ENCODE data around the gene CSTPP1. TPM values are rescaled to one million over a fixed set of nuclear protein-coding genes. Genes with fewer than 3 reads are reported as not detected.
A peak's percentile ranks its signal among the peaks of the same experiment; 100 is the strongest.

CSTPP1 gene
- total RNA-seq, 1 donor from 2014 or later: 58.5 TPM

- H3K27ac Mint-ChIP-seq (ENCODE audit: unreplicated experiment): peak overlapping the region; percentile 27
- H3K36me3 Mint-ChIP-seq (ENCODE audit: low read depth): no peaks in the 10 kb centered on the region
- DNase-seq (ENCODE audit: low read depth, low spot score): no peak
- TF ChIP-seq, protein P1, sequence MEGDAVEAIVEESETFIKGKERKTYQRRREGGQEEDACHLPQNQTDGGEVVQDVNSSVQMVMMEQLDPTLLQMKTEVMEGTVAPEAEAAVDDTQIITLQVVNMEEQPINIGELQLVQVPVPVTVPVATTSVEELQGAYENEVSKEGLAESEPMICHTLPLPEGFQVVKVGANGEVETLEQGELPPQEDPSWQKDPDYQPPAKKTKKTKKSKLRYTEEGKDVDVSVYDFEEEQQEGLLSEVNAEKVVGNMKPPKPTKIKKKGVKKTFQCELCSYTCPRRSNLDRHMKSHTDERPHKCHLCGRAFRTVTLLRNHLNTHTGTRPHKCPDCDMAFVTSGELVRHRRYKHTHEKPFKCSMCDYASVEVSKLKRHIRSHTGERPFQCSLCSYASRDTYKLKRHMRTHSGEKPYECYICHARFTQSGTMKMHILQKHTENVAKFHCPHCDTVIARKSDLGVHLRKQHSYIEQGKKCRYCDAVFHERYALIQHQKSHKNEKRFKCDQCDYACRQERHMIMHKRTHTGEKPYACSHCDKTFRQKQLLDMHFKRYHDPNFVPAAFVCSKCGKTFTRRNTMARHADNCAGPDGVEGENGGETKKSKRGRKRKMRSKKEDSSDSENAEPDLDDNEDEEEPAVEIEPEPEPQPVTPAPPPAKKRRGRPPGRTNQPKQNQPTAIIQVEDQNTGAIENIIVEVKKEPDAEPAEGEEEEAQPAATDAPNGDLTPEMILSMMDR (conservative IDR thresholded peaks at IDR 0.05): no peak
- H3K4me3 Mint-ChIP-seq: no peak overlapping the region
- no peaks in the 10 kb centered on the region for H3K4me1 Mint-ChIP-seq
- peaks cover 3% of the 10 kb centered on the region for H3K27me3 Mint-ChIP-seq (ENCODE audit: low read depth)
- no peaks in the 10 kb centered on the region for H3K9me3 Mint-ChIP-seq
Measured at GRCh38 chr11:47166368-47166767, 229.8 kb downstream of the CSTPP1 start.

- Mint-ChIP-seq H3K4me3 (peak overlapping the region; percentile 78), H3K36me3 (ENCODE audit: low read depth) (peaks cover 3% of the 10 kb centered on the region), H3K27ac (ENCODE audit: unreplicated experiment) (peak overlapping the region; percentile 57)
Measured at GRCh38 chr11:47171061-47171838, 234.7 kb downstream of the CSTPP1 start.

DNA sequence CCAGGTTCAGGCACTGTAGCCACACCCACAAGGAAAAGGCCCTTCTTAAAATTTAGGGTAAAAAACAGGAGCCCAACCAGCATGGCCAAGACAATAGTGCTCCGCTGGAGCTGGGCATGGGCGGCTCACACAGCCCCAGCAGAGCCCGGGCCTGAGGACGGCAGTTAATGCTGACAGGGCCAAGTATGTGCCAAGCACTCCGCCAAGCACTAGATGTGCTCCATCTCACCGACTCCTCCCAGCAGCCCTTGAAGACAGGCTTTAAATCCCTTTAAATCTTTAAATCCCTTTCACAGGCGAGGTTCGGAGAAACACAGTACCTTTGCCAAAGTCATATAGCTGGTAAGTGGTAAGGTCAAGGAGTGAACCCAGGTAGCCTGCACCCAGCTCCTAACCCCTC, 235.3 kb downstream of the CSTPP1 start:
- Mint-ChIP-seq H3K9me3 (no peaks in the 10 kb centered on the region), H3K27me3 (ENCODE audit: low read depth) (no peaks in the 10 kb centered on the region), H3K27ac (ENCODE audit: unreplicated experiment) (no peak overlapping the region), H3K36me3 (ENCODE audit: low read depth) (peaks cover 3% of the 10 kb centered on the region), H3K4me3 (peak overlapping the region; percentile 78), H3K4me1 (peaks cover 13% of the 10 kb centered on the region)
- TF ChIP-seq, protein P1 (conservative IDR thresholded peaks at IDR 0.05): no peak
- DNase-seq (ENCODE audit: low read depth, low spot score): no peak

More at GRCh38 chr11:47171061-47171838, 234.7 kb downstream of the CSTPP1 start:
- Mint-ChIP-seq H3K4me1 (peaks cover 13% of the 10 kb centered on the region), H3K27me3 (ENCODE audit: low read depth) (no peaks in the 10 kb centered on the region), H3K9me3 (no peaks in the 10 kb centered on the region)
- TF ChIP-seq, protein P1 (conservative IDR thresholded peaks at IDR 0.05): no peak
- no peak for DNase-seq (ENCODE audit: low read depth, low spot score)

DNA sequence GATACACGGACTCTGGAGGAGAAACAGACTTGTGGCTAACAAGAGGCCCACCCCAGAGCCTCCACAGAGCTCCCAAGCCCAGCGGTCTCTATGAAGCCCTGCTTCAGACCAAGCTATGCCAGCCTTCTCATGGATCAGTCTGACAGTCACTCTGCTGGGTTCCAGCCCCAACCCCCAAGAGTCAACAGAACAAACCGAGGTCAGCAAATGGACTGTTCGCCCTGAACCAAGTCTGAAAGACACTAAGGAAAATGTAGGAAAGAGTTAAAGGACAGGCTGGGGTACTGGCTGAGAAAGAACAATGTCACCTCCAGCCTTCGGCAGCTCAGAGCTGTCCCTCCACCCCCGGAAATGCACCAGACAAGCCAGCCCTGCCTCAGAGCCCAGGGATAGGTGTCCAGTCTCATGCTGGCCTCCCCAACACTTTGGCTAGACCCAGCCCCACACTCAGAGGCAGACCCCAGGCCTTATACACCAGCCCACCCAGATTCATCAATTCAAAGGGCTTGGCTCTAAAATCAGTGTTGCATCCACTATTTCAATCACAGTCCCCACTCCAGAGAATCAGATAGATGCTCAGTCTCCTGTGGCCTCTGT, 236.3 kb downstream of the CSTPP1 start:
- H3K36me3 Mint-ChIP-seq (ENCODE audit: low read depth): peaks cover 3% of the 10 kb centered on the region
- no peaks in the 10 kb centered on the region for H3K9me3 Mint-ChIP-seq
- TF ChIP-seq, protein P1 (conservative IDR thresholded peaks at IDR 0.05): no peak

DNA sequence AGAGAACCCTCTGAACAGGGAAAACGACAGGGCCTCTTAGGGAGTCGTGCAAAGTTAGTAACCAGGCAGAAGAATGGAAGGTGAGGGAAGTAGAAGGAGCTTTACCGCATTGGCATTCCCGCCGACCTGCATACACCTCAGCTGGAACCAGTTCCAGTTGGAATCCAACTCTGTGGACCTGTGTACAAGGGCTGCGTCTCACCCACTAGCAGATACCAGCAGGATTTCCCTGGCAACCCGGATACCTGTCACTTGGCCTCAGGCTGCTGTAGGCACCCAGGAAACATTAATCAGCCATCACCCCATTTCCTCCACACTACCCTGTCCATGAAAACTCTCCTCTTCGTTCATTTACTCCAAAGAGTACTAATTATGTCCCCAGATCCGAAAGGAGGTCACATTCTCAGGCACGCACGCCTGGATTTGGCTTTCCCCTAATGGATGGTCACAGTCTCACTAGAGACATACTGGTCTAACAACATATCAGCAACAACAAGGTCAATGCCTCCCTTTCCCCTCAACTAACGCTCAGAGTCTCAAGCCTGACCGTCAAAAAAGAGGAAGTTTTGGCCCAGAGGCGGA, 239.3 kb downstream of the CSTPP1 start:
- peaks cover 29% of the 10 kb centered on the region for H3K4me1 Mint-ChIP-seq
- peak overlapping the region; percentile 99 for H3K4me3 Mint-ChIP-seq
- no peaks in the 10 kb centered on the region for H3K9me3 Mint-ChIP-seq
- H3K27ac Mint-ChIP-seq (ENCODE audit: unreplicated experiment): peak overlapping the region; percentile 100
- TF ChIP-seq, protein P1 (conservative IDR thresholded peaks at IDR 0.05): no peak
- peaks cover 7% of the 10 kb centered on the region for H3K27me3 Mint-ChIP-seq (ENCODE audit: low read depth)
- H3K36me3 Mint-ChIP-seq (ENCODE audit: low read depth): peaks cover 3% of the 10 kb centered on the region
- no peak for DNase-seq (ENCODE audit: low read depth, low spot score)

More for the DNA sequence above, 236.3 kb downstream of the CSTPP1 start:
- H3K27ac Mint-ChIP-seq (ENCODE audit: unreplicated experiment): no peak overlapping the region
- H3K4me1 Mint-ChIP-seq: peaks cover 21% of the 10 kb centered on the region
- peaks cover 4% of the 10 kb centered on the region for H3K27me3 Mint-ChIP-seq (ENCODE audit: low read depth)
- DNase-seq (ENCODE audit: low read depth, low spot score): no peak
- H3K4me3 Mint-ChIP-seq: peak overlapping the region; percentile 78

All from neural crest cell (in vitro differentiated cells).